Stimulated activated CD4-positive, alpha-beta T cell treated with anti-CD3 and anti-CD28 coated beads, Interleukin-4, amount 100 ng/mL, for 48 hours (primary cell): ENCODE measurements around the gene CHTF18.
"Not testable (repeated sequence)": the region's sequence is repeated elsewhere in the genome, so short reads cannot be mapped to it uniquely, and the experiment has no call there.

ENCODE experiments used
- DNase-seq, 2 donors: peaks; one replicate each; pipeline ENCODE4 v3.0.0-alpha.2; 2020; ENCODE audit warnings: low read depth in 2 of 2

Gene CHTF18

DNA sequence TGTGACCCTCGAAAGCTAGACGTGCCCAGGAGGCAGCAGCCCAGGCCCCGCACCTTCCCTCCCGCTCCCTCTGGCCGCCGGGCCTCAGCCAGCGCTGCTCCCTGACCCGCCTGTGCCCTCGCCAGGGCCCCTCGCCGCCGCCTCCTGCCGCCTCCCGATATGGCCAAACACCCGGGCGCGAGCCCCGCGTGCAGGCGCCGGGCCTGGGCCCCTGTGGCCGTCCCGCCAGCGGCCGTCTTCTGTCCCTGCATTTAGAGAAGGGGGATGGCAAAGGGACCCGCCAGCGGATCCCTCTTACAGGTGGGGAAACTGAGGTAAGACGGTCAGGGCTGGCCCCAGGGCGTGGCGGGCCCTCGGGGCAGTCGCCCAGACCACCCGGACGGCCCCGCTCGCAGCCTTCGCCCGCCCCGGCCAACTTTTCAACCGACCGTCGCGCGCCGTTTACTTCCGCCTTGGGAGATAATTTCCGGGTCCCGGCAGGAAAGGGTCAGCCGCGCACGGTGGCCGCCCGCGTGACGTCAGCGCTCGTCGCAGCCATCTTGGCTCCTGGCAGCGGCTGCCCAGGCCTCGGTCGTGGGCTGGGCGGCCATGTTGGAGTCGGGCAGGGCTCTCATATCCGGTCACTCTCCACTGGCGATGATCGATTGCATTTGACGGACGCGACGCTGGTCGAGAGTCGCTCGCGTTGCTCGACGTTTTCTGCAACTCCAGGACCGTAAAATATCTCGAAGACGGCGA lies 19.1 kb downstream of the CHTF18 start:
- DNase-seq, result peak; percentile 71 to 87

GRCh38 chr16:808085-808386 lies 19.6 kb downstream of the CHTF18 start:
- no peak for DNase-seq

DNA sequence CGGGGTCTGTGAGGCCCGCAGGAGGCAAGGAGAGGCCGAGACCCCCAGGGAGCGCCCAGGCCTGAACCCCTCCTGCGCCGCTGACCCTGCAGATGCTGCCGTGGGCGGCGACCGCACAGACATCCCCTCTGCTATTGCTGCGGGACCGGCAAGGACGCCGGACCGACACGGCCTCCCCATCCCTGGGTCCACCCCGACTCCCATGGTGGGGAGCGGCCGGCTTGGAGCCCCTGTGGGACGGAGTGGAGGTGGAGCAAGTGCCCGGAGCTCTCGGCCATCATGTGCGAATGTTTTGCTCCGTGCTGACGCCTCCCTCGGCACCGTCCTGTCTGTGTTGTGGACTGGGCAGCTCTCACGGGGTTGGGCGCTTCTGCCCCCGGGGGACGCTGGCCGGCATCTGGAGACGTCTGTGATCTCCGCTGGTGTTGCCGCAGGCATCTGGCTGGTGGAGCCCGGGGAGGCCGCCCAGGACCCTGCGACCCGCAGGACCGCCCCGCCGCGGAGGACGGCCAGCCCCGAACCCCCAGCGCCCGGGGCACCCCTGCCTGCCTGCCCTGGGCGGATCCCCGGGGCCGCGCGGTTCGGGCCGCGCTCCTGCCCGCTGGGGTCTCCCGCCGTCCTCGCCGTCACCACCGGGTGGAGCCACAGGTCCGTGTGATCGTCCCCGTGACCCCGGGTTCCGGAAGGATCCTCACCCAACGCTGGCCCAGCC lies 24.9 kb downstream of the CHTF18 start:
- peak; percentile 44 to 48 for DNase-seq

DNA sequence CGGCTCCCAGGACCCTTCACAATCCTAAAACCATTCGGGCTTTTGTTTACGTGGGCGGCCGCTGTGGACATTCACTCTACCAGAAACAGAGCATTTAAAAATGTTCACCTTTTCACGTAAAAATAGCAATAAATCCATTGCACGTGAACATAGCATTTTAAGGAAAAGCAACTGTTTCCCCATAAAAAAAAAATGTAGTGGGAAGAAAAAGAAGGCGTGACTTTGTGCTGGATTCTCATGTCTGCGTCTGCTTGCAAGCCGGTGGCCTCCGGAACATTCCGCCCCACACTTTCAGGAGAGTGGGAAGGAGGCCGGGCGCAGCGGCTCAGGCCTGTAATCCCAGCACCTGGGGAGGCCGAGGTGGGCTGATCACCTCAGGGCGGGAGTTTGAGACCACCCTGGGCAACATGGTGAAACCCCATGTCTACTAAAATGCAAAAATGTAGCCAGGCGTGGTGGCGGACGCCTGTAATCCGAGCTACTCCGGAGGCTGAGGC lies 25.5 kb downstream of the CHTF18 start:
- DNase-seq, result no peak

- no peak for DNase-seq
These were observed 26.6 kb downstream of the CHTF18 start for GRCh38 chr16:814974-815373.

DNA sequence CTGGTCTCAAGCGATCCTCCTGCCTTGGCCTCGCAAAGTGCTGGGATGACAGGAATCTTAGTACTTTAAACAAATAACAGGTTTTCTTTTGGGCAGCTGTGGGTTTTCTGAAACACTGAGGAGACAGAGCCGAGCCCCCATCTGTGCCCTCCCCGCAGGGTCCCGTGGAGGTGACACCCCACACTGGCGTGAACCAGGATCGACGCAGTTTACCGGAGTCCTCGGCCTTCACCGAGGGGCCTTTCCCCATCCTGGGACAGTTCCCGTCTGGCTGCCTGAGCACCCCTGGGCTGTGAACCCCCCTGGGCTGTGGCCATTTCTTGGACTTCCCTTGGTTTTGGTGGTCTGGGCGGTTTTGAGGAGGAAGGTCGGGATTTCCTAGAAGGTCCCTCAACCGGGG lies 27.4 kb downstream of the CHTF18 start:
- DNase-seq, result no peak

DNA sequence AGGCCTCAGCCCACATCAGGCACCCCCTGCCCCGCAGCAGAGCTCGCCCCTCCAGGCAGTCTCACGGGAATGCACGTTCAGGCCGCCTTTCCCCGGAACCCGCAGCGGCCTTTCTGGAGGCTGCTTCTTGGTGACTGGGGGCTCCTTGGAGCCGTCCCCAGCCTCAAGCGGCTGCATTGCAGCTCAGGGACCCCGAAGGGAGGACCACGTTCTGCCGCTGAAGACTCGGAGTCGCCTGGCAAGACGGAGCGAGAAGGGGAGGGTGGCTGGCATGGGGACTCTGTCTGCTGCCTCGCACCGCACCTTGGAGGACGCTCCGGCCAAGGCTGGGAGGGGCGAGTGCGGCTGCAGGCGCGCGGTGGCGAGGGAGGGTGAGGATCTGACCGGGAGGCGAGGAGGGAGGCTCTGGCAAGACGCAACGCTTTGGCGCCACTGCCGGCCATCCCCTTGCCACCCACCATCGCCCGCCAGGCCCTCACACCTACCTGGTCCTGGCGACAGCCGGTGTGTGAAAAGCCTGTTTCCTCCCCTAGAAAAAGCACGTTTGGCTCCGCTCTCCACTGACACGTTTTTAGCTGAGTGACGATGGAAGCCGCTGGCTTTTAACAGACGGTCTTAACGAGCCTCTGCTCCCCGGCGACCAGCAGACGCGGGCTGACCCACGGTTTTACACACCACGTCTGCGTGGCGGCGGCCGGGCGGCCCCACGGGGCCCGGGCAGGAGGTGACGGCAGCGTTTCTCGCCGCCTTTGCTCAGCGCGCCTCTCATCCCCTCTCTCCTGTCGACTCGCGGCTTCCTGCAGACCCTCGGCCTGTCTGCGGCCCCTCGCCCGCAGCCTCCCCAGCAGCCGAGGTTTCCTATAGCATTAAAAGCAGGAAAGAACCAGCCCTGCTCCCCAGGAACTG lies 28.8 kb downstream of the CHTF18 start:
- no peak for DNase-seq

- no peak for DNase-seq
These were observed 29.7 kb downstream of the CHTF18 start for GRCh38 chr16:818132-818531.

GRCh38 chr16:818592-818991 lies 30.2 kb downstream of the CHTF18 start:
- DNase-seq, result no peak

DNA sequence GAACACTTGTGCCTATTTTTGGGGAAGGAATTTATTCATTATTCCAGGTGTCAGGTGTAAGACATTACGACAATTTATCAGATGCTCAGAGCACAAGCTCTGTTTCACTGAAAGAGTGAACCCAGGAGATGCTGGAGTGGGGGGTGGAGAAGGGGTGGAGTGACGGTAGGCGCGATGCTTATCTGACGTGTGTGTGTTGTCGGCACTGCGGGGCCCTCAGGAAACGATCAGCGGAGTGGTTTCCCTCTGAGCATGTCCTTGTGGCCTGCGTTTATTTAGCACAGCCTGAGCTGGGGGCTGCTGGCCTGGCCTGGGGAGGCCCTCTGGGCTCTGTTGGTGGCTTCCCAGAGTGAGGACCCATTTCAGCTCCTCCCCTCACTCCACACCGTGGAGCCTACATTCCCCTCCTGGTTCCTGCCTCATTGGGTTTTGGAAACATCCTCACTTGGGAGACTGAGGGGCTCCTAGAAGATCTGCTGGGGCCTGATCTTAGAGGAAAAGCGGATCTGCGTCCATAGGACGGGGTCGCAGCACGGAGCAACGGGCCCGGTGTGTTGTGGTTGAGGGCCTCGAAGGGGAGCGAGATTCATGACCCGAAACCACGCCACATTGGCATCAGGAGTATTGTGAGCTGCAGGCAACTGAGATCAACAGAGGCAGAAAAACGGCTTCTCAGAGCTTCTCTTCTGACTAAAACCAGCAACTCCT lies 31.1 kb downstream of the CHTF18 start:
- DNase-seq, result no peak

- DNase-seq, result not testable (repeated sequence)
These were observed 31.6 kb downstream of the CHTF18 start for GRCh38 chr16:820044-820408.

- no peak for DNase-seq
These were observed 32.3 kb downstream of the CHTF18 start for GRCh38 chr16:820748-821147.

GRCh38 chr16:821751-822150 lies 33.3 kb downstream of the CHTF18 start:
- no peak for DNase-seq

DNA sequence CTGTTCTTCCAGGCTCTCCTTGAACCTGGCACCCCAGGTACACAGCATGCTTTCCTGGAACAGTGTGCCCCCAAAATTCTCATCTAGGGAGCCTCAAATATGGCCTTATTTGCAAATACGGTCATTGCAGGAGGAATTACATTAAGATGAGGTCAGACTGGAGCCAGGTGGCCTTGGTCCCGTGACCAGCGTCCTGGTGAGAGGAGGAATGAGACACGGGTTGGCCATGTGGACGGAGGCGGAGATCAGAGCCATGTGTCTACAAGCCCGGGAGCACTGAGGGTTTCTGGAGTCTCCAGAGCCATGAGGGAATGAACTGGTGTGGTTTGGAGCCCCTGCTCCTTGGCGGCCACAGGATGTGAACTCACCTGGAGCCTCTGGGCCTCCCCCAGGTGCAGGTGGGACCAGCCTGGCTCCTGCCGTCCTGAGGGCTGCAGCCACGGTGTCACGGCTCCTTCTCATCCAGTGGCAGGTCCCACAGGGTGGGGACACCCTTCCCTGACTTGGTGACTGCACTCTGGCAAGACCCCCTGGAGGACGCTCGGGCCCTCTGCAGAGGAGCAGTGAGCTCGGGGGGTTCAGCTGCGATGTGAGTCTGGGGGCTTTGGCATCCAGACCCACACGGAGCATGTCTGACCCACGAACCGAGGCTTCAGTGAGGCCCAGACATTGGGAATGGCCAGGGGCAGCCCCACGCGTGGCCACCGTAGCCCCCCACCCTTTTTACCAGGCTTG lies 33.9 kb downstream of the CHTF18 start:
- DNase-seq, result no peak

- no peak for DNase-seq
These were observed 34.5 kb downstream of the CHTF18 start for GRCh38 chr16:822909-823297.

DNA sequence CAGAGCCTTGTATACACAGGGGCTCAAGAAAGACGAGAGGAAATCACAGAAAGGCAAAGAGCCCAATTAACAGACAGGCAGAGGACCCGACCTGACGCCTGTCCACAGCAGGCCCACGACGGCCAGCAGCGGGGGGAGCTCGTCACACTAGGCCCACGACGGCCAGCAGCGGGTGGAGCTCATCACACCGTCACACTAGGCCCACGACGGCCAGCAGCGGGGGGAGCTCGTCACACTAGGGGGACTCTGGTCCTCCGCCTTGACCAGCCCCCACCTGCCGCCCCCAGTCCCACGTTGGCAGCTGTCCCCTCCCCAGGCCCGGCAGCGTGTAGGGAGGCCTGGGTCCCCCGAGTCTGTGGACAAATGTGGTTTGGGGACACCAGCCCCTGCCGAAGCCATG lies 35.8 kb downstream of the CHTF18 start:
- no peak for DNase-seq

- no peak for DNase-seq
These were observed 36.2 kb downstream of the CHTF18 start for GRCh38 chr16:824601-825000.

GRCh38 chr16:825341-826061 lies 37.1 kb downstream of the CHTF18 start:
- DNase-seq, result no peak

GRCh38 chr16:827513-827912 lies 39.1 kb downstream of the CHTF18 start:
- DNase-seq, result no peak

DNA sequence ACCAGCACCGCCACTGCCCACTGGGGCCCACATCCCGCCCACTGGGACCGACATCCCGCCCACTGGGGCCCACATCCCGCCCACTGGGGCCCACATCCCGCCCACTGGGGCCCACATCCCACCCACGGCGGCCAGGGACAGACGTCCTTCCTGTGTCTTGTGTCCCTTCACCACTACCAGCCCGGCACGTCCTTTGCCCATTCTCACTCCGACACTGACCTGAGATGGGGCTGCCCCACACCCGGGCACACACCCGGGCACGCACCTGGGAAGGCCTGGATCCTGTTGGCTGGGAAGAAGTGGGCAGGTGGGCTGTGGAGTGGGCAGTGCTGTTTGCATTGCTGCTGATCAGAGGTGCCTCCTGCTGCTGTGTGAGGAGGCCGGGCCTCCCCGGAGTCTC lies 40.5 kb downstream of the CHTF18 start:
- DNase-seq, result no peak
